Measurements from ENCODE around the gene MPC2. TPM values are rescaled to one million over a fixed set of nuclear protein-coding genes. Genes with fewer than 3 reads are reported as not detected.
A peak's percentile ranks its signal among the peaks of the same experiment; 100 is the strongest.

The MPC2 gene
- total RNA-seq: 21.6 and 29.5 TPM in 2 replicates

- no peak for DNase-seq (ENCODE audit: extremely low read depth, low read depth, low spot score)
These were observed at the start of gene MPC2 for GRCh38 chr1:167936930-167937708. Gene MPC2, minus strand, starts transcription at chr1:167937072. Its CDS starts 1,231 bp downstream, at chr1:167935841.

- no peak for DNase-seq (ENCODE audit: extremely low read depth, low read depth, low spot score)
These were observed 48.1 kb upstream of the MPC2 start for GRCh38 chr1:167984886-167985489.

DNA sequence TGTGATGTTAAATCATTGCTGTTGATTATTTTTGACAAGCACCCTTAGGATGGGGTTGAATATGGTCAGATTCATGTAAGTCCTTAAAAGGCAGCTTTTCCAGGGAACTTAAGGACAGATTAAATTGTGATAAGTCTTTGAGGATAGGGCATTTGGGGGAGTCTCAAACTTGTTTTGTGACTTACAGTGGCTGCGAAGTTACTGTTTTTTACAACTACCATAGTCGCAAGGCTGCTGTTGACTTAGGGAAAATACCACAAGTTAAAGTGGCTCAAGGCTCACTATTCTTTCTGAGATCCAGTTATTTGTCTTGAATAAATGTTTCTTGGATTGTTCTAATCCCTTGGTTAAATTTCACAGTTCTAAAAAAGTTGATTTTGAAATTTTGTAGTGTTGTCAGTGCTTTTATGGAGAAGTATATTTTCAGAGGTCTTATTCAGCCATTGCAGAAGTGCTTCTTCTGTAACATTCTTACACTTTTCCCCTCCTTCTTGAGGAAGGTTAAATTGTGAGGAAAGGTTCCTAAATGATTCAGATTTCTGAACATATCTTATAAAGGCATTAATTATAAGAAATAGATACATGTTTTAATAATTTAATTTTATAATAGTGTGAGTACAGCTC, 47.0 kb upstream of the MPC2 start:
- DNase-seq (ENCODE audit: extremely low read depth, low read depth, low spot score): no peak

DNA sequence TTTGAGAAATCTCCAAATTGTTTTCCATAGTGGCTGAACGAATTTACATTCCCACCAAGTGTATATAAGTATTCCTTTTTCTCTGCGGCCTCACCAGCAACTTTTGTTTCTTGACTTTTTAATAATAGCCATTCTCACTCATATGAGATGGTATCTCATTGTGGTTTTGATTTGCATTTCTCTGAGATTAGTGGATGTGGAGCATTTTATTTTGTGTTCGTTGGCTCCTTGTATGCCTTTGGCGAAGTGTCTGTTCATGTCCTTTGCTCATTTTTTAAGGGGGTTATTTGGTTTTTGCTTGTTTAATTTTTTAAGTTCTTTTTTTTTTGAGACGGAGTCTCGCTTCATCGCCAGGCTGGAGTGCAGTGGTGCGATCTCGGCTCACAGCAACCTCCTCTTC, 45.1 kb upstream of the MPC2 start:
- no peak for DNase-seq (ENCODE audit: extremely low read depth, low read depth, low spot score)

DNA sequence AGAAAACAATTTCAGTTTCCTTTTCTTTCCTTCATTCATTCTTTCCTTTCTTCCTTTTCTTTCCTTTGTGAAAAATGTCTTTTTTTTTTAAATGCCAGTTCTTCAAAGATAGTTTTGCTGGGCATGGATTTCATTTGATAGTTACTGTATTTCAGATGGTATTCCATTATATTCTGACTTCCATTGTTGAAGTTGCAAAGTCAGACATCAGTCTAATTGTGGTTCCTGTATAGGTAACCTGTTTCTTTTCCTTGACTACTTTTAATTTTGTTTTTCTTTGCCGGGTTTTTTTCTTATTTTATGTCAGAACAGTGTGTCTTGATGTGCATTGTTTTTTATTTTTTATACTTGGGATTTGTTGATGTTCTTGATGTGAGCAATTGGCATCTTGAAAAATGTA, 40.4 kb upstream of the MPC2 start:
- DNase-seq (ENCODE audit: extremely low read depth, low read depth, low spot score): no peak

GRCh38 chr1:167974698-167975097, 37.8 kb upstream of the MPC2 start:
- no peak for DNase-seq (ENCODE audit: extremely low read depth, low read depth, low spot score)

- no peak for DNase-seq (ENCODE audit: extremely low read depth, low read depth, low spot score)
These were observed 37.0 kb upstream of the MPC2 start for GRCh38 chr1:167973832-167974231.

- DNase-seq (ENCODE audit: extremely low read depth, low read depth, low spot score): no peak
These were observed 31.7 kb upstream of the MPC2 start for GRCh38 chr1:167968569-167968968.

DNA sequence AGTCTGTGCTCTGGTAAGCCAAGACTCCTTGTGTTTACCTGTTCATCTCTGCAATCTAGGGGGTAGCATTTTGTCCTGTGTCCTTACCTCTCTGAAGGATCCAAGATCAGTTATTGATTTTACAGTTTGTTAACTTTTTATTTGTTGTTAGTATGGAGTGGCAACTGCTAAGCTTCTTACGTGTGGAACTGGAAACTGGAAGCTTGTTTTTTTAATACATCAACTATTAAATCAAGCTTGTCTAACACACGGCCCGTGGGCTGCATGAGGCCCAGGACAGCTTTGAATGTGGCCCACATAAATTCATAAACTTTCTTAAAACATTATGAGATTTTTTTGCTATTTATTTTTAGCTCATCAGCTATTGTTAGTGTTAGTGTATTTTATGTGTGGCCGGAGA, 29.2 kb upstream of the MPC2 start:
- no peak for DNase-seq (ENCODE audit: extremely low read depth, low read depth, low spot score)

GRCh38 chr1:167964646-167965045, 27.8 kb upstream of the MPC2 start:
- DNase-seq (ENCODE audit: extremely low read depth, low read depth, low spot score): peak; percentile 22

GRCh38 chr1:167957710-167958109, 20.8 kb upstream of the MPC2 start:
- no peak for DNase-seq (ENCODE audit: extremely low read depth, low read depth, low spot score)

DNA sequence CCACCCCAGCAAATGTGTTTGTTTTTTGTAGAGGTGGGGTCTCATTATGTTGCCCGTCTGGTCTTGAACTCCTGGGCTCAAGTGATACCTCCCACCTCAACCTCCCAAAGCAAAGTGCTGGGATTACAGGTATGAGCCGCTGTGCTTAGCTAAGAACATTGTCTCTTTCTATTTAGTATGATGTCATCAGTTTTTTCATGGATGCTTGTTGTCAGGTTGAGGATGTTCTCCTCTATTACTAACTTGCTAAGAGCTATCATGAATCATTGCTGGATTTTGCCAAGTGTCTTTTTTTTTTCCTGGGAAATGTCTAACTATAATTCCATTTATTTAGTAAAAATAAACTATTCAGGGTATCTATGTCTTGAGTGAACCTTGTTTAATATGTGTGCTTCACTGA, 19.0 kb upstream of the MPC2 start:
- no peak for DNase-seq (ENCODE audit: extremely low read depth, low read depth, low spot score)

- DNase-seq (ENCODE audit: extremely low read depth, low read depth, low spot score): no peak
These were observed 13.7 kb upstream of the MPC2 start for GRCh38 chr1:167950569-167950968.

DNA sequence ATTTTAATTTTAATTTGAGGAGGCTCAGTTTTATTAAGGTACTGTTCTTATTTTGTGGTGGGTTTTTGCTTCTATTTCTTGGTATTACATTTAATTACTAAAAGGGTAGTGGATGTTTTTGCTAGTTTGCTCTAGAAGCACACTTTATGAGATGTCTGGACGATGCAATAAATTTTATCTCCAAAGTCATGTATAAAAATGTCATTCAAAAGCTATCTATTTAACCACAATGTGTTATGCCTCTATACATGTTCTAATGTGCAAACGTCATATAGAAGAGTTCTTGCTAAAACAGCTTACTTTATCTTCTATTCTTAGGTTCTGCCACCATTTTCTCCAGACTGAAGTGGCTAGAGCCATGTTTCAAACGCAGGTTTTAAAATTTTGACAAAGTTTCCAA, 12.9 kb upstream of the MPC2 start:
- no peak for DNase-seq (ENCODE audit: extremely low read depth, low read depth, low spot score)

DNA sequence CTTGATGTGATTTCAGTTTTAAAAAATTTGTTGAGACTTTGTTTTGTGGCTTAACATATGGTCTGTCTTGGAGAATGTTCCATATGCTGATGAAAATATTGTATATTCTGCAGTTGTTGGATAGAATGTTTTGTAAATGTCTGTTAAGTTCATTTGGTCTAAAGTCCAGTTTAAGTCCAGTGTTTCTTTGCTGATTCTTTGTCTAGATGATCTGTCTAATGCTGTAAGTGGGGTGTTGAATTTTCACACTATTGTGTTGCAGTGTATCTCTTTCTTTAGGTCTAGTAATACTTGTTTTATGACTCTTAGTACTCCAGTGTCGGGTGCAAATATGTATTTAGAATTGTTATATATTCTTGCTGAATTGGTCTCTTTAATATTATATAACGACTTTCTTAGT, 10.9 kb upstream of the MPC2 start:
- DNase-seq (ENCODE audit: extremely low read depth, low read depth, low spot score): no peak

- no peak for DNase-seq (ENCODE audit: extremely low read depth, low read depth, low spot score)
These were observed 6.7 kb upstream of the MPC2 start for GRCh38 chr1:167943541-167943940.

- DNase-seq (ENCODE audit: extremely low read depth, low read depth, low spot score): no peak
These were observed 3.4 kb upstream of the MPC2 start for GRCh38 chr1:167940264-167940663.

DNA sequence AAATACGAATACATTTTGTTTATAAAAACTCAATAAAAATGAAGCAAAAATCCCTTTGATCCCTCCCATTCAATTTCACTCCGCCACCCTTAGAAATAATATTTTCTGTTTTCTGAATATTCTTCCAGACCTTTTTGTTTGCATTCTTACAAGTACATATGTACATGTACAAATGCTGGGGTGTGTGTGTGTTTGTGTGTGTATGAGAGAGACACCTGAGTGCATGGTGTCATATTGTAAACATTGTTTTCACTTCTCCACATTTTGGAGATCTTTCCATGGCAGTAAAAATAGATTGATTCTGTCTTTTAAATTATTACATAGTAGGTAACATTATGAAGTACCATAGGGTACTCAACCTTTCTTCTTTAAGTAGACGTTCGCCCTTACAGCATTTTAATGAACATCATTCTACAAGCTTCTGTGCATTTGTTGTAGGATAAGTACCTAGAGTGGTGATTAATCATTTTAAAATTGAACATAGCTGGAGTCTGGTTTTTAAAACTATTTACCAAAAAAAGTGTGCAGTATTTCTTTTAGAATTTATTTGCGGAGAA, 1.3 kb upstream of the MPC2 start:
- no peak for DNase-seq (ENCODE audit: extremely low read depth, low read depth, low spot score)

DNA sequence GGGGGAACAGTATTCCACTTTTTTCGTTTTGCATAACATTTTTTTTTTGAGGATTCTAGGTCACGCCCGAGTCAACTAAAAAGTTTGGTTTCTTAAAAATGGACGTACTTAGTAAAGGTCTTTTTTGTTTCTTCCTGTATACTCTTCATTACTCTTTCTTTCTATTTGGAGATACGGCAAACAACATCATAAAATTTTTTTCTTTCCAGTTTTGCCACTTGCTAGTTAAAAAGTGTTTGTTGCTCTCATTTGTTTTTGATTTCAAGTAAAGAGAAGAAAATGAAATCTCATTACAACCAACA, 788 bp upstream of the MPC2 start:
- DNase-seq (ENCODE audit: extremely low read depth, low read depth, low spot score): no peak

GRCh38 chr1:167936068-167936929, 573 bp downstream of the MPC2 start, which contains the start of gene DCAF6:
Gene DCAF6, plus strand, starts transcription at chr1:167936683. Its CDS starts 229 bp downstream, at chr1:167936912.
- peak; percentile 91 for DNase-seq (ENCODE audit: extremely low read depth, low read depth, low spot score)

Measured in glomerular endothelial cell (primary cell).